HUES6 (cell line): ENCODE results near the gene SLC35D3.
"Not testable (repeated sequence)": the region's sequence is repeated elsewhere in the genome, so short reads cannot be mapped to it uniquely, and the experiment has no call there.

Experiments
- H3K27ac ChIP-seq: 2 replicates; pipeline ENCODE4 v1.7.0; 2013; ENCODE audit warnings: low read depth, mild to moderate bottlenecking, low read length, inconsistent platforms
- H3K27me3 ChIP-seq: 2 replicates; pipeline ENCODE4 v1.6.1; 2013; ENCODE audit warnings: low read length; ENCODE audit not compliant: control insufficient read depth, insufficient read depth
- H3K36me3 ChIP-seq: 2 replicates; pipeline ENCODE4 v1.6.1; 2013; ENCODE audit warnings: low read length; ENCODE audit not compliant: control insufficient read depth, insufficient read depth
- H3K4me1 ChIP-seq: 2 replicates; pipeline ENCODE4 v1.6.1; 2013; ENCODE audit warnings: low read length; ENCODE audit not compliant: control insufficient read depth, insufficient read depth
- H3K4me3 ChIP-seq: 2 replicates; pipeline ENCODE4 v1.5.1; 2013; ENCODE audit warnings: low read depth, low read length
- H3K9ac ChIP-seq: one replicate; pipeline ENCODE4 v1.6.1; 2013; ENCODE audit warnings: mild to moderate bottlenecking, low read length
- H3K9me3 ChIP-seq: 2 replicates; pipeline ENCODE4 v1.6.1; 2013; ENCODE audit warnings: low read depth, low read length; ENCODE audit not compliant: control insufficient read depth, insufficient read depth

Gene SLC35D3

DNA sequence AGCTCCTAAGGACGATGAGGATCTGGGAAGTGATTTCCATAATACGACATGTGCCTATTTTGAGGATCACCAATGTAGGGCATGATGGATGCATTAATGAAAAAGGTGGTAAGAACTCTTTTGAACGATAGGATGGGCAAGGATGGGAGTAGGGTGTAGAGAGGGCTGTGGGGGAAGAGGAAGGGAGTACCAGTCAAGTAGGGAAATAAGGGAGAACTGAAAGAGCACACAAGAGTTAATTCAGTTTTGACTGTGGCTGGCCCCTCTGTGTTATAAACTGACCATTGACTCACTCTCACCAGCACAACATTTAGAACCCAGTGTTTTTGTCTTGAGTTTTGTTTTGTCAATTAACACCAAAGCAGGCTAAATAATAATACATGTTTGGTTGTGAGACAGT lies 33.0 kb downstream of the SLC35D3 start:
- Histone ChIP-seq H3K9ac (no peak overlapping the region), H3K27ac (peak overlapping the region; percentile 97)

DNA sequence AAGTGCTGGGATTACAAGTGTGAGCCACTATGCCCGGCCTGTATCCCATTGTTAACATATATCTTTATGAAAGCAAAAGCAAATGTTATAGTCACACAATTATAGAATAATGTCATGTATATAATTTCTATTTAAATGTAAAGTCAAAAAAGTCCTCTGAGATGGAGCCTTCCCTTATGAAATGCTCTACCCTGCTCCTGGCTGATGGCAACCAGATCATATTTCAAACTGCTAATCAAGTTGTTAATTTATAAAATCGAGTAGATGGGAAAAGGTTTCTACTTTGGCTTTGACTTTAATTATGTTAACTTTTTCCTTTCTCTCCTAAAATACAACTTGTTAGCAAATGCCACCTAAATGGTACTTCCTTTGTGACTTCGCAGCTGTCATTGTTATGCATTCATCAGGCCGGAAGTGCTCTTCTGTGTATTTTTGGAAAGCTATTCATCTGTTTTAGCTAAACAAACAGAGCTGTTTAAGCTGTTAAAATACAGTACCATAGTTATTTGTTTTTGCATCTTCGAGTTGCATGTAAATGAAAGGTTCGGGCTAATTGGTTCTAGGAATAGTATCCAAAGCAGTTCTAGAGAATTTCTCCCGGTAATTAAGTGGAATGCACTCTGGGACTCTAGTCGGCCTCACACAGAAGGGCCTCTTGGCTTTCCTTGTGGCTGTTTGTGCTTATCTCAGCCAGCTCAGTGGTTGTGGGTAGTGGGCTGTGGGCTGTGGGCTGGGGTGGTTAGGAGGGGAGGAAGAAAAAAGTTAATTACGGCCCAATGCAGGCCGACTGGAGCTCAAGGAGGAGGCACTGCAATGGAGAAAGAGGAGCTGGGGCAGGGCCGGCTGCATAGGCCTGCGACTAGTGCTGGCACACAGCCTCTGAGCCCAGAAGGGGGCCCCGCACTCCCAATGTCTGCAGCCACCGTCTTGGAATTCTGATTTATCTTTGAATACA lies 34.8 kb downstream of the SLC35D3 start:
- Histone ChIP-seq H3K4me1 (peaks cover 67% of the 10 kb centered on the region), H3K9ac (peak overlapping the region; percentile 81), H3K36me3 (no peaks in the 10 kb centered on the region), H3K27me3 (no peaks in the 10 kb centered on the region), H3K4me3 (0 out of 2 replicates have a peak overlapping the region, but pooled peaks have one; percentile 16), H3K9me3 (no peaks in the 10 kb centered on the region), H3K27ac (peak overlapping the region; percentile 97)

More for the DNA sequence above, 33.0 kb downstream of the SLC35D3 start:
- peaks cover 55% of the 10 kb centered on the region for H3K4me1 ChIP-seq
- no peaks in the 10 kb centered on the region for H3K9me3 ChIP-seq
- H3K36me3 ChIP-seq = no peaks in the 10 kb centered on the region
- H3K4me3 ChIP-seq = no peak overlapping the region
- H3K27me3 ChIP-seq = no peaks in the 10 kb centered on the region

GRCh38 chr6:136958168-136958567 lies 36.1 kb downstream of the SLC35D3 start:
- Histone ChIP-seq H3K9me3 (no peaks in the 10 kb centered on the region), H3K4me3 (no peak overlapping the region), H3K27me3 (no peaks in the 10 kb centered on the region), H3K27ac (peak overlapping the region; percentile 72), H3K9ac (peak overlapping the region; percentile 62), H3K4me1 (peaks cover 75% of the 10 kb centered on the region), H3K36me3 (no peaks in the 10 kb centered on the region)

DNA sequence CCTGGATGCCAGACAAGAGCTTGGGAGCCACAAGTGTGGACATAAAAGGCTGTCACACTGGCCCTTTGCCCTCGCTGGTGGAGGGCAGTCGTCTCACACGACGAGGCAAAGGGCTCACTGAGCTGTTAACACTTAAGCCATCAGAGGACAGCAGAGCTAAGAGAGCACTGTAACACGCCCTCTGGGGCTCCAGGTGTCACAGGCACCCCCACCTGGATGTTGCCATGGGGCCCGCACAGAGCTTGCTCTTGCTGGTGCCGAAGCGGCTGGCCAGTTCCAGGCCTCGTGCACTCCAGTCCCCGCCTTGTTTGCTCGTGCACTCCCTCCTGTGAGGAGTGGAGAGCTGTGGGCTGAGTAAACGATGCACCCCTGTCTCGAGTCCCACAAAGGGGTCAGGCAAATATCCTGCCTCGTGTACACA lies 37.4 kb downstream of the SLC35D3 start:
- no peaks in the 10 kb centered on the region for H3K36me3 ChIP-seq
- peak overlapping the region; percentile 18 for H3K9ac ChIP-seq
- no peak overlapping the region for H3K4me3 ChIP-seq
- H3K9me3 ChIP-seq = no peaks in the 10 kb centered on the region
- H3K4me1 ChIP-seq = peaks cover 73% of the 10 kb centered on the region
- H3K27ac ChIP-seq = 0 out of 2 replicates have a peak overlapping the region, but pooled peaks have one; percentile 31
- H3K27me3 ChIP-seq = no peaks in the 10 kb centered on the region

DNA sequence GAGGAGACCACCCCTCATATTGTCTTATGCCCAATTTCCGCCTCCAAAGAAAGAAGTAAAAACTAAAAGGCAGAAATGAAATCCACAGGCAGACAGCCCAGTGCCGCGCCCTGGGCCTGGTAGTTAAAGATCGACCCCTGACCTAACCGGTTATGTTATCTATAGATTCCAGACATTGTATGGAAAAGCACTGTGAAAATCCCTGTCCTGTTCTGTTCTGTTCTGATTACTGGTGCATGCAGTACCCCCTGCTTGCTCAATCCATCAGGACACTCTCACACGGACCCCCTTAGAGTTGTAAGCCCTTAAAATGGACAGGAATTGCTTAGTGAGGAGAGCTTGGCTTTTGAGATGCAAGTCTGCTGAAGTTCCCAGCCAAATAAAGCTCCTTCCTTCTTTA lies 37.8 kb downstream of the SLC35D3 start:
- not testable (repeated sequence) for H3K4me3 ChIP-seq, H3K9me3 ChIP-seq, H3K36me3 ChIP-seq, H3K27me3 ChIP-seq, H3K9ac ChIP-seq
- Histone ChIP-seq H3K4me1 (peaks cover 71% of the 10 kb centered on the region), H3K27ac (0 out of 2 replicates have a peak overlapping the region, but pooled peaks have one; percentile 31)

GRCh38 chr6:136960781-136961180 lies 38.7 kb downstream of the SLC35D3 start:
- Histone ChIP-seq H3K4me1 (peaks cover 63% of the 10 kb centered on the region), H3K9ac (no peak overlapping the region), H3K9me3 (no peaks in the 10 kb centered on the region), H3K27ac (no peak overlapping the region), H3K36me3 (no peaks in the 10 kb centered on the region), H3K4me3 (no peak overlapping the region), H3K27me3 (no peaks in the 10 kb centered on the region)

DNA sequence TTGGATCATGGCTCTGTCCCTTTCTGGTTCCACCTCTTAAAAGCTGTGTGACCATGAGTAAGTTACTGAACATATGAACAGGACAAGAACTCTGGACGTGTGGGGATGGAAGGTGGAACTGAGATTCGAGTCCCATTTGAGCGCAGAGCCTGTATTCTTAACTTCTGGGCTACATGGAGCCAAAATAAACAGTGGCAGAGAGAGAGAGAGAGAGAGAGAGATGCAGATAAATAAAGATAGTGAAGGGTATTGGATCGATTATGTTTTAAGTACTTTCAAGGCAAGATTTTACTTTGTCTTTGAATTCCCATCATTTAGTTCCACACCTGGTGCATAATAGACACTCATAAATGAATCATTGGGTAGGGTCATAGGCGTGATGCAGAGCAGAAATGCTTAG lies 39.7 kb downstream of the SLC35D3 start:
- Histone ChIP-seq H3K4me1 (peaks cover 57% of the 10 kb centered on the region), H3K9me3 (no peaks in the 10 kb centered on the region), H3K36me3 (no peaks in the 10 kb centered on the region), H3K27me3 (no peaks in the 10 kb centered on the region), H3K27ac (no peak overlapping the region), H3K9ac (no peak overlapping the region), H3K4me3 (no peak overlapping the region)

DNA sequence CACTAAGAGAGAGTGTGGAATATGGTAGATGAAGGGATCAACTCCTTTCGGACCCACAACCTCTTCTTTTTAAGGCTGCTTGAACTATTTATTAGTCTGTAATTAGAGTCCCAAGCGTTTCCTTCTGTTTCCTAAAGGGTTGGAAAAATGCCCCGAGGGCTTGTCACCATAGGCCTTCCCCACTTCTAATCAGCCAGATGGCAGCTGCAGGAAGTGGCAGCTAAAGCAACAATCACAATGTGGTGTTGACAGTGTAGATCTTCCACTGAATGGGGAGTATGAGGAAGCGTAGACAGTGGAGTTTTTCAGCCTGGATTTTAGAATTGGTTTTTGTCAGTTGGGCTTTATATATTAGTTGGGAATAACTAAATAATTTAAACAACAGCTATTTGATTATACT lies 40.6 kb downstream of the SLC35D3 start:
- no peaks in the 10 kb centered on the region for H3K36me3 ChIP-seq
- peak overlapping the region; percentile 52; the same call in 1 of the 2 replicates for H3K27ac ChIP-seq

GRCh38 chr6:136963259-136963658 lies 41.2 kb downstream of the SLC35D3 start:
- Histone ChIP-seq H3K9me3 (no peaks in the 10 kb centered on the region), H3K27ac (no peak overlapping the region), H3K9ac (no peak overlapping the region), H3K27me3 (no peaks in the 10 kb centered on the region), H3K4me1 (peaks cover 50% of the 10 kb centered on the region), H3K36me3 (no peaks in the 10 kb centered on the region), H3K4me3 (no peak overlapping the region)

More for the DNA sequence above, 40.6 kb downstream of the SLC35D3 start:
- Histone ChIP-seq H3K27me3 (no peaks in the 10 kb centered on the region), H3K4me3 (no peak overlapping the region), H3K9me3 (no peaks in the 10 kb centered on the region), H3K9ac (no peak overlapping the region), H3K4me1 (peaks cover 51% of the 10 kb centered on the region)

DNA sequence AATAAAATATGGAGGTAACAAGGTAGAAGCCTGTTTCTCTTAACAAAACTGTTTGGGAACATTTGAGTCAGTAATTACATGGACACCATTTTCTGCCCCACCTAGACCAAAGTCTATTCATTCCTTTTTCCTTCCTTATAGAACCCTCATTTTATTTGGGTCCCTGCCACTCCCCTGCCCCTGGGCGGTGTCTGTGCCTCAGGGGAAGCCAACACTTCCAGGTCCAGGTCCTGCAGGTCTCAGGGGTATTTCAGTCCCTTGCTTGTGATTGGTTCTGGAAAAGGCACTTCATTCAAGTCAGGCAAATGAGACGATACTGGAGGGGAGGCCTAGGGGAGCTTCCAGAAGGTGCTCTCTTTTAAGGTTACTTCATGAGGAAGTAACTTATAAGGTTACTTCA lies 42.3 kb downstream of the SLC35D3 start:
- H3K9me3 ChIP-seq = no peaks in the 10 kb centered on the region
- H3K27me3 ChIP-seq = no peaks in the 10 kb centered on the region
- no peak overlapping the region for H3K9ac ChIP-seq
- H3K4me3 ChIP-seq = no peak overlapping the region
- H3K27ac ChIP-seq = no peak overlapping the region
- H3K4me1 ChIP-seq = peaks cover 39% of the 10 kb centered on the region
- no peaks in the 10 kb centered on the region for H3K36me3 ChIP-seq
